PC-9 (cell line): ENCODE measurements around the gene KIAA1217. TPM values are rescaled to one million over a fixed set of nuclear protein-coding genes. Genes with fewer than 3 reads are reported as not detected.

ENCODE experiments used
- BruUV-seq: library from RNA; stranded (reverse); fragments of 400-500 nt; replicated peaks from 2 replicates; lab custom pipeline; 2021; lab: Mats Ljungman, UMichigan
- CTCF ChIA-PET: fragments of 300-600 bp; sonication (Branson Sonifier 250); formaldehyde crosslinking; loops from one replicate; lab custom pipeline; 2022; ENCODE audit warnings: antibody characterized with exemption; lab: Charles Lee
- POLR2A ChIA-PET: fragments of 300-600 bp; sonication (Branson Sonifier 250); formaldehyde crosslinking; loops from one replicate; lab custom pipeline; 2022; ENCODE audit warnings: antibody characterized with exemption; ENCODE audit not compliant: unreplicated experiment; lab: Charles Lee
- DNase-seq, 2 experiments: peaks; one replicate each; pipeline versions ENCODE4 v3.0.0 to v3.0.0-alpha.2; 2015 to 2022; ENCODE audit warnings: mixed read lengths in 1 of 2
- H2AFZ ChIP-seq: fragments of 200-600 bp; sonication (generic); 2 replicates; pipeline ENCODE4 v1.8.1; 2017; ENCODE audit warnings: antibody characterized with exemption
- H3F3A ChIP-seq: fragments of 200-600 bp; sonication (generic); 2 replicates; pipeline ENCODE4 v1.8.1; 2017; ENCODE audit warnings: antibody characterized with exemption, mild to moderate bottlenecking, low read depth; ENCODE audit not compliant: insufficient read depth
- H3K27ac ChIP-seq: fragments of 200-600 bp; sonication (generic); 2 replicates; pipeline ENCODE4 v1.6.1; 2016; ENCODE audit warnings: mixed run types
- H3K27me3 ChIP-seq: fragments of 200-600 bp; sonication (generic); 2 replicates; pipeline ENCODE4 v1.6.1; 2016; ENCODE audit warnings: low read depth, mixed run types; ENCODE audit not compliant: insufficient read depth
- H3K36me3 ChIP-seq: fragments of 200-600 bp; sonication (generic); 2 replicates; pipeline ENCODE4 v1.6.1; 2016; ENCODE audit warnings: low read depth, mixed run types
- H3K4me1 ChIP-seq: fragments of 200-600 bp; sonication (generic); replicated peaks from 2 replicates; pipeline ENCODE4 v1.6.1; 2016; ENCODE audit warnings: mixed run types; ENCODE audit not compliant: insufficient read depth
- H3K4me2 ChIP-seq: fragments of 200-600 bp; sonication (generic); 2 replicates; pipeline ENCODE4 v1.6.1; 2017; ENCODE audit warnings: mixed run types
- H3K4me3 ChIP-seq: fragments of 200-600 bp; sonication (generic); 2 replicates; pipeline ENCODE4 v1.6.1; 2016; ENCODE audit warnings: mixed run types
- H3K79me2 ChIP-seq: fragments of 200-600 bp; sonication (generic); 2 replicates; pipeline ENCODE4 v1.6.1; 2017; ENCODE audit warnings: low read depth, mixed run types
- H3K9me2 ChIP-seq: fragments of 200-600 bp; sonication (generic); 2 replicates; pipeline ENCODE4 v1.8.1; 2017; ENCODE audit warnings: mild to moderate bottlenecking; ENCODE audit not compliant: insufficient read depth
- H3K9me3 ChIP-seq: fragments of 200-600 bp; sonication (generic); 2 replicates; pipeline ENCODE4 v1.8.1; 2016; ENCODE audit warnings: low read depth; ENCODE audit not compliant: insufficient read depth
- H4K20me1 ChIP-seq: fragments of 200-600 bp; sonication (generic); 2 replicates; pipeline ENCODE4 v1.8.1; 2017; ENCODE audit not compliant: insufficient read depth
- EZH2 ChIP-seq: fragments of 200-600 bp; sonication (generic); IDR thresholded peaks from 2 replicates; pipeline ENCODE4 v1.8.0; 2017; ENCODE audit warnings: antibody characterized with exemption, low read depth
- intact Hi-C: fragments of 100-400 bp; cut with micrococcal nuclease; formaldehyde crosslinking; loops from one replicate; pipeline ENCODE4 v1.10.0; 2022; ENCODE audit not compliant: unreplicated experiment
- total RNA-seq: library from RNA; stranded (reverse); gene quantifications from 2 replicates; pipeline ENCODE4 v1.2.3, GENCODE V29; 2021
- TF ChIP-seq, protein P1 (sequence below): fragments of 200-600 bp; sonication (generic); conservative IDR thresholded peaks from 2 replicates; pipeline ENCODE4 v1.6.1; 2017; ENCODE audit warnings: mixed run types, antibody characterized with exemption, mild to moderate bottlenecking, moderate library complexity

The KIAA1217 gene
- total RNA-seq, 1 experiment from 2014 or later: 41.1 TPM

DNA sequence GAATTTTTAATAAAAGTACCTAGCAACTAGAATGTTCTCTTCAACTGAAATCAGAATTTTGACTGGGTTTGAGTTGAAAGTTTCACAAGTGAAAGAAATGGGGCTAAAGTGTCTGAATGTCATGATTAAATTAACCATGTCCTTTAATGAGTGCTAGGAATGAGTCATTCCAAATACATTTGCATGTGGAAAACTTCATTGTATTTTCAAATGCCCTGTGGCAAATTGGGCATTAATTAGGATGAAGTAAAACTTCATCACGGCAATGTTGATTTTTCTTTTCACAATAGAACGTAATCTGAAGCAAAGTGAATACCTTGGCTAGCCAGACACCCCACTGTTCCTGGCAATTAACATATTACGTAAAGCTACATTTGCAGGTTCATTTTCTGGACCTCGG lies 166.6 kb downstream of the KIAA1217 start:
- no peak for TF ChIP-seq EZH2
- TF ChIP-seq, protein P1, sequence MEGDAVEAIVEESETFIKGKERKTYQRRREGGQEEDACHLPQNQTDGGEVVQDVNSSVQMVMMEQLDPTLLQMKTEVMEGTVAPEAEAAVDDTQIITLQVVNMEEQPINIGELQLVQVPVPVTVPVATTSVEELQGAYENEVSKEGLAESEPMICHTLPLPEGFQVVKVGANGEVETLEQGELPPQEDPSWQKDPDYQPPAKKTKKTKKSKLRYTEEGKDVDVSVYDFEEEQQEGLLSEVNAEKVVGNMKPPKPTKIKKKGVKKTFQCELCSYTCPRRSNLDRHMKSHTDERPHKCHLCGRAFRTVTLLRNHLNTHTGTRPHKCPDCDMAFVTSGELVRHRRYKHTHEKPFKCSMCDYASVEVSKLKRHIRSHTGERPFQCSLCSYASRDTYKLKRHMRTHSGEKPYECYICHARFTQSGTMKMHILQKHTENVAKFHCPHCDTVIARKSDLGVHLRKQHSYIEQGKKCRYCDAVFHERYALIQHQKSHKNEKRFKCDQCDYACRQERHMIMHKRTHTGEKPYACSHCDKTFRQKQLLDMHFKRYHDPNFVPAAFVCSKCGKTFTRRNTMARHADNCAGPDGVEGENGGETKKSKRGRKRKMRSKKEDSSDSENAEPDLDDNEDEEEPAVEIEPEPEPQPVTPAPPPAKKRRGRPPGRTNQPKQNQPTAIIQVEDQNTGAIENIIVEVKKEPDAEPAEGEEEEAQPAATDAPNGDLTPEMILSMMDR: no peak
- Histone ChIP-seq H3K27me3 (no peaks in the 10 kb centered on the region), H3K4me1 (no peaks in the 10 kb centered on the region), H3F3A (no peaks in the 10 kb centered on the region), H3K27ac (no peak overlapping the region), H3K4me2 (no peak overlapping the region), H3K9me3 (no peaks in the 10 kb centered on the region), H2AFZ (no peak overlapping the region), H3K4me3 (no peak overlapping the region), H3K36me3 (no peaks in the 10 kb centered on the region), H3K79me2 (no peaks in the 10 kb centered on the region), H4K20me1 (no peaks in the 10 kb centered on the region), H3K9me2 (no peaks in the 10 kb centered on the region)
- ChIA-PET POLR2A (no interaction called here), CTCF (no interaction called here)
- no TSS peak for BruUV-seq
- intact Hi-C loops: no loop called here
- DNase-seq: no peak

DNA sequence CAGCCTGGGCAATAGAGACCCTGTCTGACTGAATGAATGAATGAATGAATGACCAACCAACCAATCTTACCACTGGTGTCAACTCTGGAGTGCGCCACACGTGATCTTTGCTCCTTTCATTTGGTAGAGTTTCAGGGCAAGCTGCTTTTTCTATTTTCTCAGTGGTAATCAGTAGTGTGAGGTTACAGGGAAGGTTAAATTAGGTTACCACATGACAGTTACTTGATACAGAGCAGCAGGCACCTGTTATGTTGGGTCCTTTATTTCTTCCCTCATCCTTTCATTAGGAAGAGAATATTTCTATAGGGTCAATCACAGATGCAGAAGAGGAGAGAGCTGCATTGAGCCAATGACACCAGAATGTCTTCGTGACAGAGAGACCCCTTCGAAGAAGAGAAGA lies 167.8 kb downstream of the KIAA1217 start:
- Histone ChIP-seq H3K27ac (no peak overlapping the region), H3K27me3 (no peaks in the 10 kb centered on the region), H3K9me2 (no peaks in the 10 kb centered on the region), H2AFZ (no peak overlapping the region), H3K9me3 (no peaks in the 10 kb centered on the region), H3K4me2 (no peak overlapping the region), H3K4me3 (no peak overlapping the region), H3K4me1 (no peaks in the 10 kb centered on the region), H3K79me2 (no peaks in the 10 kb centered on the region), H3F3A (no peaks in the 10 kb centered on the region), H3K36me3 (no peaks in the 10 kb centered on the region), H4K20me1 (no peaks in the 10 kb centered on the region)
- no TSS peak for BruUV-seq
- ChIA-PET POLR2A (no interaction called here), CTCF (no interaction called here)
- DNase-seq: no peak
- TF ChIP-seq, protein P1: no peak
- no peak for TF ChIP-seq EZH2
- intact Hi-C loops: no loop called here

DNA sequence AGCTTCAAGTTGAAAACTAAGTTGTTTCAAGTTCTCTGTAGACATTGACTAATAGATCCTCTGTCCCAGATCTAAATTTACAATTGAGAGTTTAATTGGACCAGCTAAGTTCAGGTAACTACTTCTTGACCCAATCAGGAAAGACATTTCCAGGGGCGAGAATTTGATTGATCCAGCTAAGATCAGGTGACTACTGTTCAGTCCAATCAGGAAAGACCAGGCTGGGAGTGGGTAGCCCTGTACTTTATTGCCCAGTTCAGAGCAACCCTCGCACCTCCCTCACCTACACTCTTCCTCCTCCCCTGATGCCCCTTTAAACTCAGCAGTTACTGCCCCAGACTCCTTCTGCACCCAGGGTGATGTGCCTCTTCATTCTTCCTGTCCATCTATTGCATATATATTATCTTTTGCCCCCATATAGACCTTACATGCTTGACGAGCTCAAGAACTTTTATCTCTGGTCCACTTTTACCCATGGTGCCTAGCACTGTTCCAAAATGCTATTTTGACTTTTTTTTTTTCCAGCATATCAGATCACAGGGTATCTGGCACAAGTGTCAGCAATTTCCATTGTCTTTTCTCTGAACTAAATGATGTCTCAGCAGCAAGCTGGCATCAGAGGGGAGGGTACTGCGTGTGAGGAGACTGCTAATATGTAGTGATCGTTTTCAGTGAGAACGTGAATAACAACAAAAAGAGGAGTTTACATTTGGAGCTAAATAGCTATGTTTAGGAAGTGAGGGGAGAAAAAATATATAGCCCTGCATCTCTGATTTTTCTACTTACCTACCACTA lies 169.4 kb downstream of the KIAA1217 start:
- H3K9me3 ChIP-seq: no peaks in the 10 kb centered on the region
- no peaks in the 10 kb centered on the region for H3K79me2 ChIP-seq
- CTCF ChIA-PET: no interaction called here
- no peak overlapping the region for H3K27ac ChIP-seq
- no peaks in the 10 kb centered on the region for H3F3A ChIP-seq
- no TSS peak for BruUV-seq
- POLR2A ChIA-PET: no interaction called here
- no peak overlapping the region for H2AFZ ChIP-seq
- no peaks in the 10 kb centered on the region; the same call in 1 of the 2 replicates for H4K20me1 ChIP-seq
- H3K36me3 ChIP-seq: no peaks in the 10 kb centered on the region
- no peaks in the 10 kb centered on the region for H3K27me3 ChIP-seq
- intact Hi-C loops: no loop called here
- no peaks in the 10 kb centered on the region for H3K9me2 ChIP-seq
- H3K4me1 ChIP-seq: peaks cover 2% of the 10 kb centered on the region; the same call in 1 of the 2 replicates
- DNase-seq: no peak
- no peak for TF ChIP-seq EZH2
- TF ChIP-seq, protein P1: no peak
- H3K4me2 ChIP-seq: no peak overlapping the region
- no peak overlapping the region for H3K4me3 ChIP-seq
